OCI-M2 (cell line): Measurements from ENCODE around the gene ARHGAP26.
"Not testable (repeated sequence)": the region's sequence is repeated elsewhere in the genome, so short reads cannot be mapped to it uniquely, and the experiment has no call there.

Experiments
- DNase-seq: peaks from one replicate; lab custom pipeline; 2025; ENCODE audit not compliant: unreplicated experiment; lab: John Stamatoyannopoulos, UW

Gene ARHGAP26

GRCh38 chr5:142928999-142929398 lies 158.8 kb downstream of the ARHGAP26 start:
- not testable (repeated sequence) for DNase-seq

- no peak for DNase-seq
These were observed 159.4 kb downstream of the ARHGAP26 start for GRCh38 chr5:142929587-142929986.

- no peak for DNase-seq
These were observed 160.4 kb downstream of the ARHGAP26 start for GRCh38 chr5:142930395-142931110.

- DNase-seq, result no peak
These were observed 161.9 kb downstream of the ARHGAP26 start for GRCh38 chr5:142931896-142932686.

GRCh38 chr5:142934051-142934762 lies 164.0 kb downstream of the ARHGAP26 start:
- no peak for DNase-seq

GRCh38 chr5:142935014-142935413 lies 164.8 kb downstream of the ARHGAP26 start:
- no peak for DNase-seq

GRCh38 chr5:142937374-142937773 lies 167.2 kb downstream of the ARHGAP26 start:
- no peak for DNase-seq

GRCh38 chr5:142938266-142938880 lies 168.2 kb downstream of the ARHGAP26 start:
- DNase-seq, result no peak

GRCh38 chr5:142939006-142939405 lies 168.8 kb downstream of the ARHGAP26 start:
- no peak for DNase-seq

- DNase-seq, result no peak
These were observed 169.7 kb downstream of the ARHGAP26 start for GRCh38 chr5:142939884-142940283.

- DNase-seq, result no peak
These were observed 171.1 kb downstream of the ARHGAP26 start for GRCh38 chr5:142941245-142941644.

- DNase-seq, result no peak
These were observed 172.7 kb downstream of the ARHGAP26 start for GRCh38 chr5:142942901-142943300.

GRCh38 chr5:142944140-142944539 lies 174.0 kb downstream of the ARHGAP26 start:
- no peak for DNase-seq

- DNase-seq, result no peak
These were observed 175.1 kb downstream of the ARHGAP26 start for GRCh38 chr5:142945321-142945720.

GRCh38 chr5:142945845-142946244 lies 175.7 kb downstream of the ARHGAP26 start:
- DNase-seq, result no peak

GRCh38 chr5:142946547-142947426 lies 176.6 kb downstream of the ARHGAP26 start:
- DNase-seq, result no peak

- DNase-seq, result no peak
These were observed 177.2 kb downstream of the ARHGAP26 start for GRCh38 chr5:142947427-142947709.

GRCh38 chr5:142952229-142952628 lies 182.1 kb downstream of the ARHGAP26 start:
- DNase-seq, result no peak

- not testable (repeated sequence) for DNase-seq
These were observed 182.7 kb downstream of the ARHGAP26 start for GRCh38 chr5:142952871-142953270.

GRCh38 chr5:142954455-142954854 lies 184.3 kb downstream of the ARHGAP26 start:
- DNase-seq, result no peak

- no peak for DNase-seq
These were observed 185.5 kb downstream of the ARHGAP26 start for GRCh38 chr5:142955628-142956027.
